HG03520 (cell line): ENCODE data around the gene SMAD6.
"Not testable (repeated sequence)": the region's sequence is repeated elsewhere in the genome, so short reads cannot be mapped to it uniquely, and the experiment has no call there.

Experiments used
- ATAC-seq: cut with Tn5 transposase; IDR thresholded peaks from one replicate; pipeline ENCODE4 v1.9.1; 2021; ENCODE audit warnings: mild to moderate bottlenecking, moderate library complexity; ENCODE audit not compliant: unreplicated experiment

SMAD6 gene

DNA sequence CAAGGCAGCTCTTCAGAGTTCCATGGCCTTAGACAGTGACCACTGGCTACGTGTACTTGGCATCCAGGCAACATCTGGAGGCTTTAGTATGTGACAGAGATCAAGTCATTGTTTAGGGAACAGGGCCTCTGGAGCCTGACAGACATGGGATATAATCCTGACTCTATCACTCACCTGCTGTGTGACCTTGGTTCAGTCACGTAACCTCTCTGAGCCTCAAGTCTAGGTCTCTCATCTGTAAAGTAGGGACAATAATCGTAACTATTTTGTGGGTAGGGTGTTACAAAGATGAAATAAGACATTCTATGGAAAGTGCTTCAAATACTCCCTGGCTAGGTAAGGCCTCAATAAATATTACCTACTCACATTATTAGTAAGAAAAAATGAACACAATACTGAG is 114.2 kb downstream of the SMAD6 start:
- ATAC-seq: no peak

DNA sequence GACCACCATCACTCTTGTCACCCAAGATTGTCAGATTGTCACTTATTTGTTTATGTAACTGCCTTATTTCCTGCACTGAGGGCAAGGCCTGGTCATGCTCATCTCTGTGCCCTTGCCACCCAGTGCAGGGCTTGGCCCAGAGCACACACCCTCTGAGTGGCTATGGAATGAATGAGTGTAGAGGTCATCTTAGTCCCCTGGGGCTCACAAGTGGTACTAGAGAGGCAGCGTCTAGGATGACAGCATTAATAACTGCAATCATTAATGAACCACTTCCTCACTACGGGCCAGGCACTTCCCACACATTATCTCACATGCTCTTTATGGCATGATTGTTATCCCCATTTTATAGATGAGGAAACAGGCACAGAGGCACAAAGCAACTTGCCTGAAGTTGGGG is 117.0 kb downstream of the SMAD6 start:
- no peak for ATAC-seq

DNA sequence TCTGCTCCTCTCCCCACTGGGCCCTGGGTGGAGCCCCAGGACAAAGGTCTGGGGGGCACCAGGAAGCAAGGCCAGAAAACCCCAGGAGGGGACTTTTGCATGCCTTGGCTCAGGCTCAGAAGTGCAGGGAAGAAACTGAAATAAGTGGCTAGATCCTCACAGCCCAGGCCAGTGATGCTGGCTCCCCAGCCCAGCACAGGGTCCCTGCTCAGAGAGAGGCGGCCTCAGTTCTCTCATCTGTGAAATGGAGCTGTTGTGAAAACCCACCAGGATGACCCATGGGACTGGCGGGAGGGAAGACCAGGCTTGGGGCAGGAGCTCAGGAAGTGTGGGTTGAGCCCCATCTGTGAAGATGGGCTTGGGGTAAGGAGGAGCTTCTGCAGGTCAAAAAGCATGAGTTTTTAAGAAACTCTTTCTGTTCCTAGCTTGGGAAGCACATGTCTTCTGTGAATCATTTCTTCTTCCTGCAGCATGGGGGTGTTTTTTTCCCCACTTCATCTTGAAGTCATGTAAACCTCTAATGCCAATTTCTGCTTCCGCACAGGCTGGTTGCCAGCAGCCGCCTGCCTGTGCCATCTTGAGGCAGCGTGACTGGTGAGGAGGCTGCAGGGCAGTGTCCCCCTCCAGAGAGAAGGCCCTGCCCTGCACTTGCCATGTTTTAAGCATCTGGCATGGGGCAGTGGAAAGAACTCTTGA is 118.6 kb downstream of the SMAD6 start:
- ATAC-seq: no peak

DNA sequence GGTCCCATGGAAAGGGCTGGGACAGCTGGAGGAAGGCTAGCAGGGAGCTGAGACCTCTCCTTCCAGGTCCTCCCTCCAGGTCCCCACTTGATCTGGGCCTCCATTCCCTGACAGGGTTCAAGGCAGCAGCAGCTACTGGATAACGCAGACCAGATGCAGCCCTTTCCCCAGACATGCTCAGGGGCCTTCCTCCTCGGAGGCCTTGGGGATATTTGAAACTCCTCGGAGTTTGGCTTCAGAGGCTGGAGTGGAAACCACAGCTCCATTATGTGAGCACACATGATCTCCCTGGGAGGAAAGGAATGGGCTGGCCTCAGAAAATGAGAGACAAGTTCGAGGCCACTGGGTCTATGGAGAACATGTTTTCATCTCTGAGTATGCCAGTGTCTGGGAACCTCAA is 119.3 kb downstream of the SMAD6 start:
- ATAC-seq: no peak

DNA sequence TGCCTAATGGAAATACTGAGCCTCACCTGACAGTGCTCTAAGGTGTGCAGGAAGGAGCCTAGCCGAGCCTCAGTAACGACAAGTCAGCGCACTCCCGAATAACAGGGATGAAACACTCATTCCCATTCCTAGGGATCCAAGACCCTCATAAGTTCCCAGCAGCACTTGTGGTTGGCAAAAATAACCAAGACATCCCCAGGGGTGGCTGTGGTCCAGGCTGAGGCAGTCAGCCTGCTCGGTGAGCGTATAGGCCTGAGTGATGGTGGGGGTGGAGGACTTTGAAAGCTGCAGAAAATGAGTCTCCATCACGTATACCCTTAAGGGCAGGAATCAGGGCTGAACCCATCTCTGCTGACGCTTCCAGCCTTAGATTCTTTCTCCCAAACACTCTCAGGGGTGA is 120.1 kb downstream of the SMAD6 start:
- ATAC-seq: no peak

DNA sequence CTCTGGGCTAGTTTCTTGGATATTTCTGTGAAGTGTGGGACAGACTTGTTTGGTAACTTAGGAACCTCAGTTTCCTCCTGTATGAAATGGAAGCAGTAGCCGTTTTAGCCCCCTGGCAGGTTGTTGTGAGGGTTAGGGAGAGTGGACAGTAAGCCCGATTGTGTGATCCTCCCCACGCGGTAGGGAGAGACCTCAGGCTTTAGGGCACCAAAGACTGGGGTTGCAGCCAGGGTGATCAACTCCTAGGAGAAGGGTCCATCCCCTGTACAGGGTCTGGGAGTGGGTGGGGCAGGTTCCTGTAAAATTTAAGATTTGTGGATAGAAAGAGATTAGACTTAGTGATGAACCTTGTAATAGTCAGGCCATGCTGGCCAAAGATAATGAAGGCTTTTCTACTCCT is 120.5 kb downstream of the SMAD6 start:
- no peak for ATAC-seq

DNA sequence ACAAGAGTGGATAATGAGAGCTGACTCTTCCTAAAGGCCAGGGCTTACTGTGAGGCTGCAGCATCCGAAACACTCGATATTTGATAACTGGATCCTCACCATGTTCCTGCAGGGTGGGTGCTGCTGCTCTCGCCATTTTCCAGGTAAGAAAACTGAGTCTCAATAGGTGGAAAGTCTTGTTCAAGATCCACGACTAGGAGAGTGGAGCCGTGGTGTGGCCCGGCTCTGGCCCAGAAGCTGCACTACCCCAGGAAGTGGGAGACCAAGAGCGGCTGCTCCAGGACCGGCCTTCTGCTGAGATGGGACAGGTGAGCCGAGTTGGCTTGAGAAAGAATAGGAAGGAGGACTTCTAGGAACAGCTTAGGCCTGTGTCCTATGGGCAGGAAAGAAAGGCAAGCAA is 121.6 kb downstream of the SMAD6 start:
- ATAC-seq: no peak

DNA sequence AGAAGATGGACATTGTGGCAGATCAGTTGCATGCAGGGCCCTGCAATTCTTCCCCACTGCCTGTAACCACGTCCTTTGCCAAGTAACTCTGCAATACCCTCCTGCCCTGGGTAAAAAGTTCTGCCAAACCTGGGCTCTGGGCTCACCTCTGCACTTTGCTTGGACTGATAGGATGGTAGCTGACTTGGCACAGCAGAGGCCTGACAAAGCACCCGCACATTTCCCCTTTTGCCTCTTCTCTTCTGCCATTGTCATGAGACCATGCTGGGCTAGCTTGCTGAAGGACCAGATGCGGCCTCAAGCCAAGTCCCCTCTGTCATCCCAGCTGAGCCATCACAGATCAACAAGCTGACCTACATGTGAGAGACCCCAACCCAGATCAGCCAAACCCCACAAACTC is 122.4 kb downstream of the SMAD6 start:
- no peak for ATAC-seq

DNA sequence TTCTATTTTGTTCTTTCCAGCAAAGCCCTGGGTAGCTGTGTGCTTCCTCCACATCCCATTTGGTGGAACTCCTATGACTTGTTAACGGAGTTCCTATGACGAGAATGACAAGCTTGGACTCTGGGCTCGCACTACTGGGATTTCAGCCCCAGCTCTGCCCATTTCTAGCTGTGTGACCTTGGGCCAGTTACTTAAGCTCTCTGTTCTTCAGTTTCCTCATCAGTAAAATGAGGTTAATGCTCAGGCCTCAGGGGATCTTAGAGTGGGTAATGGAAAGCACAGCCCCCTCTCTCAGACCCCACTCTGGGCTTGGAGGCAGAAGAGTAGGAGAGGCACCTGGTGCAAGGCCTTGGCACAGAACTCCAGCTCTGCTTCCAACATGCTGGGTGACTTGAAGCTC is 123.1 kb downstream of the SMAD6 start:
- ATAC-seq: no peak

DNA sequence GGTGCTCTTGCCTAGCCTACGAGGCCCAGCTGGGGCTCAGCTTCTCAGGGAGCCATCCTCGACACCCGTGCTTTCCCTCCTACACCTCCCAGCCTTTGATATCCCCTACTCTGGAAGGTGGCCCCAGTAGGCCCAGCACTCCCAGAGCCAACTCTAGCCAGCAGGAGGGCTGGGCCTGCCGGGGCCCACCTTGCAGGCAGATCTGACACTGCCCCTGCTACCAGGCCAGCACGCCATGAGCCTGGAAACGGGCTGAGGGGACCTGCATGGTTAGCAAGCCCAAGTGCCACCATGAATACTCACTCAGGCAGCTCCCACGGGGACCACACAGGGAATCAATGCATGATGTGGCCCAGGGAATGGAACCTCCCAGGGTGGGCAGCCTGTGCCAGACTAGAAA is 123.7 kb downstream of the SMAD6 start:
- ATAC-seq: no peak

DNA sequence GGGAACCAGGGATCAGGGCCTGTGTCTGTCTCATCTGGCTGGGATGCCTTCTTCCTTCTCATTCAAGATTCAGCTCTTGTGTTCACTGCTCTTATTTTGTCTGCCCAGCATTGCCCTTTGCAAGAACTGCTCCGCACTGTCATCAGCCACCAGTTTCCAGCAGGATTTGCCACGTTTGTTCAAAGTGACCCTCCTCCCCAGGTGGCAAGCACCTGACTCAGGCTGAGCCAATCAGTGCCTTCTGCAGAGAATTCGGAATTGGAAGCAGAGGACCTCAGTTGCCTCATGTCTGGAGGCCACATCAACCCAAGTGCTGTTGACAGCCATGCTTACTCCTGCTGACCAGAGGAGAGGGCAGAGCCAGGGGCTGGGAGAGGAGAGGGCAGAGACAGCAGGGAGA is 124.5 kb downstream of the SMAD6 start:
- no peak for ATAC-seq

DNA sequence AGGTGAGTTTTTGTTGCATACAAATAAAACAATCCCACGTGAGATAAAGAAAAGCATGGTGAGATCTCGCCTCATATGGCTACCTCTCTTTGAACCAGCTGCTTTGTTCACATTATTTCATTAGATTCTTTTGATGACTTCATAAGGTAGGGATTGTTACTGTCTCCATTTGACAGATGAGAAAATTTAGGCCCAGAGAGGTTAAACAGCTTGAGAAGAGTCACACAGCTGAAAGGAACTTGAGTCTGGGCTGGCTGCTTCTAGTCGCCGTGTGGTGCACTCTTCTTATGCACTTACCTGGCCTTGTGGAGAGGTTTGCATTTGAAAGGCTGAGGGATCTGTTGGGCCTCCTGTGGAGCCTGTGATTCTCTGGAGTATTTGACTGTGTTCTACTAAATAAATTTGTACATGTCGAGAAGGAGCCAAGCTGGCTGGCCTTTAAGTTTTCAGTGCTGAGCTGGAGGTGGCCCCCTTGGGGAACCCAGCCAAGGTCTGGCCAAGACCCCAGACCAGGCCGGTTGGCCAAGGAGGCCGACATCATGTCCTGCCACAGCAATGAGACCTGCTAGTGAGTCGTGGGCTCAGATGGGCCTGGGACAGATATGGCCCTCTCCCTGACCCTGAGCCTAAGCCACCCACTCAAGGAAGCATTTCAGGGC is 125.1 kb downstream of the SMAD6 start:
- ATAC-seq: no peak

DNA sequence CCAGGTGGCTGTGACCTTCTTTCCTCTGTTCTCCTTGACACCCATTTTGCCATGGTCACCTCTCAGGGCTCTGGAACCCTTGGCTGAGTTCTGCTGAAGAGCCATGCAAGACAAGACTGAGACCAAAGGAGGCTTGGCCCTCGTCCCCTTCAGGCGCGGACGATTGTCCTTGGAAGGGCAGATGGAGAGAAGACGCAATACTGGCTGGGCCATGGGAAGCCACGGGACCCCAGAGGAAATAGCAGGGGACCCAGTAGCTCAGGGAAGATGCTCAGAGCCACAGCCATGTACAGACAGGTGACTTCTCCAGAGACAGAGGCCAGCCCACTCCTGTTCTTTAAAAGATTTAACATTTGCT is 125.6 kb downstream of the SMAD6 start:
- ATAC-seq: no peak

DNA sequence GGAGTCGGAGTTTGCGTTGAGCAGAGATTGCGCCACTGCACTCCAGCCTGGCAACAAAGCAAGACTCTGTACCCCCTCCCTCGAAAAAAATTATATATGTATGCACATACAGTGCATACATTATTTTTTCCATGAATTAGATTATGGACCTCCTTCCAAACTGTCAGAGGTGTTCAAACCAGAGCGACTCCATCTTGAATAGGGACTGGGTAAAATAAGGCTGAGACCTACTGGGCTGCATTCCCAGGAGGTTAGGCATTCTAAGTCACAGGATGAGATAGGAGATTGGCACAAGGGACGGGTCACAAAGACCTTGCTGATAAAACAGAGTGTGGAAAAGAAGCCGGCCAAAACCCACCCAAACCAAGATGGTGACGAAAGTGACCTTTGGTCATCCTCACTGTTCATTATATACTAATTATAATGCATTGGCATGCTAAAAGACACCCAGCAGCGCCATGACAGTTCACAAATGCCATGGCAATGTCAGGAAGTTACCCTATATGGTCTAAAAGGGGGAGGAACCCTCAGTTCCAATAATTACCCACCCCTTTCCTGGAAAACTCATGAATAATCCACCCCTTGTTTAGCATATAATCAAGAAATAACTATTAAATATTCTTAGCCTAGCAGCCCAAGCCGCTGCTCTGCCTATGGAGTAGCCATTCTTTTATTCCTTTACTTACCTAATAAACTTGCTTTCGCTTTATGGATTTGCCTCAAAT is 126.9 kb downstream of the SMAD6 start:
- not testable (repeated sequence) for ATAC-seq

DNA sequence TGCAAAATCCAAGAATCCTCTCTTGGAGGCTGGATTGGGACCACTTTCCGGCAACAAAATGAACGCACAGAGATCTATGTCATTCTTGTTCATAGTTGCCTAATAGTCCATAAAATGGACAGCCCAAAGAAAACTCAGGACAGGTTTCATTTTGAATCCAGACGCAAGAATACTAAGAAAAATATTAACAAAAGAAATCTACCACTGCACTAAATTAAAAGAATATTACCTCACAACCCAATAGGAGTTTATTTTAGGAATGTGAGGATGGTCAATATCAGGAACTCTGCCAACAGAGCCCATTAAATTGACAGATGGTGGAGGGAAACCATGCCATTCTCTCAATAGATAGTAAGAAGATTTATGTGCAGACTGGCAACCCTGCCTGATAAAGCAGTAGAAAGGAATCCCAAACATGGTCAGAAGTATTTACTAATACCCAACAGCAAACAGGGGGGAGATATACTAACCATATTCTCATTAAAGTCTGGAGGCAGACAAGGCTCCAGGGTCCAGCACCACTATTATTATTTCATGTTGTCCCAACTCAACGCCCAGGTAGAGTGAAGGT is 127.6 kb downstream of the SMAD6 start:
- ATAC-seq: no peak

DNA sequence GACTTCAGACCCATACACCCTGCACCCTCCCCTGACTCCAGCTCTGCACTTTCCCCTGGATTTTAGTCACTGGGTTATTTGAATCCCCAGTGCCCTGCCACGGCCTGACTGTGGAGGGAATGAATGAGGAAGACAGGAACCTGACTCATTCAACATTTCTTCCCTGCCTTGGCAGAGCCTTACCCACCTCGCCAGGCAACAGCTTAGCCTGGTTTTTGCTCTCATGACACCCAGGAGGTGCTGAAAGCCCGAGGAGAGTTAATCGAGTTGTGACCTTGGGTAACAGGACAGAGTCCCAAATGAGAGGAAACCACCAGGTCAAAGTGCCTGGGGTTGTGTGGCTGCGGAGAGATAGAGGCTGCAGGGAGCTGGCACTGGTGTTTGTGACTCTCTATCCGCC is 128.3 kb downstream of the SMAD6 start:
- ATAC-seq: no peak

DNA sequence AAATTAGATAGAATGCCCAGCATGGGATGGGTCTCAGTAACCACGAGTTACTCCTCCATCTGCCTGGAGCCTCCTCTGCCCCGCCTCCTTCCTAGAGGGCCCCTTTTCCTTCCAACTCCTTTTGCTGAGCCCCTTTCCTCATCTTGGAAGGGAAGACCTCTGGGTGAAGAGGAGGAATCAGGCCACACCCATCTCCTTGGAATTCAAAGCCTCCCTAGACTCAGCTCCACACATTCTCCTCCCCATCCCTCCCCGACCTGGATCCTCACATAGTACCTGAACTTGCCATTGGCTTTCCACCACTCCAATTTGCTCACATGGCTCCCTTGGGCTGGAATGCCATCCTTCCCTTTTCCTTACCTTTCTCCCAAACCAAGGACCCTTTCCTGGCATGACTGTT is 128.8 kb downstream of the SMAD6 start:
- no peak for ATAC-seq

DNA sequence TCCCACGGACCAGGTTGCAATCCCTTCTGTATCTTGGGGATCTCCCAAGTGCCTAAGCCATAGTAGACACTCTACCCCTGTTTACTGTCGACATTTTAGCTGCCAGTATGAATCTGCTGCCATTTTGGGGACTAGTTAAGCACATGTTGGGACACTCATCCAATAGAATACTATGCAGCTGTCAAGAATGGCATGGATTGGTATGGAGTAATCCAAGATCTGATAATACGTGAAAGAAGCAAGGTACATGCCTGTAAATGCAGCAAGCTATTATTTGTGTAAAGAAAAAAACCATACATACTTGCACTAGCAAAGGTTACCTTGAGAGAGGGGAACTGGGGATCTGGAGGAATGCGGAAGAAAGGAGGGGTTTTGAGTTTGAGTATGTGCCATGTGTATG is 129.3 kb downstream of the SMAD6 start:
- ATAC-seq: no peak

DNA sequence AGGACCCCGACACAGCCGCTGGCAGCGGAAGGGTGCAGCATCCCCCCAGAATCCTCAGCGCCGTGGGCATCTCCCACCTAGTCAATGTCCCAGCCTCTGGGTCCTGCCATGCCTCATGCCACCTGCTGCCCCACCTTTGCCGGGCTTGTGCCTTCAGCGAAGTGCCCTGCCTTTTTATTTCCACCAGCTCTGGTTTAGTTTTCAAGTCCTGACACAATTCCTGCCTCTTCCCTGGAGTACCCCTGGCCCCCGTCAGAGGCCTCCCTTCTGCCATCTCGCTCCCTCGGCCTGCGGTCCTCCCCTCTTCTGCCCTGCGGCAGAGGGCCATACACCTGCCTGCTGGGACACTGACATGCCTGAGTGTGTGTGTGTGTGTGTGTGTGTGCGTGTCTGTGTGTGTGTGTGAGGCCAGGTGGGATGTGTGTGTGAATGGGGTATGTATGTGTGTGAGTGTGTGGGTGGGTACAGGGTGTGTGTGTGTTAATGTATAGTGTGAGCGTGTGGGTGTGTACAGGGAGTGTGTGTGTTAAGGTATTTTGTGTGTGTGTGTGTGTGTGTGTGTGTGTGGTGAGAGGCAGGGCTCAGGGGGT is 129.9 kb downstream of the SMAD6 start:
- no peak for ATAC-seq
